GM19463 (cell line): ENCODE results near the gene HAO1.
A peak's percentile ranks its signal among the peaks of the same experiment; 100 is the strongest.

Experiments
- ATAC-seq: cut with Tn5 transposase; IDR thresholded peaks from one replicate; pipeline ENCODE4 v1.9.1; 2021; ENCODE audit warnings: mild to moderate bottlenecking, moderate library complexity; ENCODE audit not compliant: unreplicated experiment

Gene HAO1

DNA sequence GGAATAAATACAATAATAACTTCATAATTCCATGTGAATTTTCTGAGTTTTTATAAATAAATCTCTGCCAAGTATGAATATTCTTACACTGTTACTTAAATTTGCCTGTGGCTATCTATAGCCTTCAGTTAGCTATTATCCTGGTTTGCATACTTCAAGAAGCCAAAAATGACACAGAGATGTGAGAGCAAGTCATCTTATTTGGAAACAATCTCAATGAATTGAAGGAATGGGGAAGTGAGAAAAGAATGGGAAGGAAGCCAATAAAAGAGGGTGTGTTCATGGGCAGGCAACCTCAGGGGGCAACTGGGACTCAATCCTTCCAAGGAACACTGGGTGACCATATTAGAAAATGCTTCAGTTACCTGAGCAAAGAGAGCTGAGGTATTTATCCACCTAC lies 9.9 kb downstream of the HAO1 start:
- no peak for ATAC-seq

GRCh38 chr20:7926767-7927166 lies 13.5 kb downstream of the HAO1 start:
- ATAC-seq = no peak

DNA sequence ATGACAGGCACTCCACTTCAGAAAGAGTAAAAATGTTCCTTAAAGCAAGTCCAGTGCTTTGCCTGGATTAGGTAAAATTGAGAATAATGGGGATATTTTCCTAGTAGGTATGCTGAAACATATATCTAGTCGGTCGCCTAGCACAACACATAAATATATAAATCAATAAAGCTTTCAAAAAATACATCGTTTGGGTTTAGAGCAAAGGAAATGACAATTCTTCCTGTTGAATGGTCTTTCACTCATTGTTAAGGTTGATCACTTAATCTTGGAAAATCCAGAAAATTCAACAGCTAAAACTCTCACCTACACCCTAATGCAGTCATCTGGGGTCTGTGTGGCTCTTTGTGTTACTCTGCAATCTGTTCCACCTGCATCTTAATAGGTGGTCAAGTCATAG lies 13.9 kb downstream of the HAO1 start:
- ATAC-seq = no peak

DNA sequence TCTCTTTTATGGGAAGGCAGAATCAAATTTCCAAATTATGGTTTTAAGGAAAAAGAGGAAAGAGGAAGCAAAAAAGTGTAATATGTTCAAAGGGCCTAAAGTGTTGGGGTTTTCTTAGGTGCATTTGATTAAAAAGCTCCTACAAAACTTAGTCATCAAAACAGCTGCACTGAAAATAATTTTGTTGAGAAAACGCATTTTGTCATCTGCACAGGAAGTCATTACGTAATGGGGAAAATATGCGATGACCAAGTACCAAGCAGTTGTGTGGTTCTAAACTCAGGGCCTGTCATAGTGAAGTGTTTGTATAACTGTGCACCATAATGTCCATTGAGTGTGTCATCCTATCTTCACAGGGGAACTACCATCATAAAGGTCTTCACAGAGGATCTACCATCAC lies 15.6 kb downstream of the HAO1 start:
- no peak for ATAC-seq

- ATAC-seq = no peak
These were observed 23.6 kb downstream of the HAO1 start for GRCh38 chr20:7916648-7917047.

- ATAC-seq = no peak
These were observed 27.7 kb downstream of the HAO1 start for GRCh38 chr20:7912551-7912950.

GRCh38 chr20:7911586-7912330 lies 28.5 kb downstream of the HAO1 start:
- ATAC-seq = no peak

- no peak for ATAC-seq
These were observed 31.4 kb downstream of the HAO1 start for GRCh38 chr20:7908905-7909304.

GRCh38 chr20:7903429-7903828 lies 36.8 kb downstream of the HAO1 start:
- no peak for ATAC-seq

- no peak for ATAC-seq
These were observed 37.4 kb downstream of the HAO1 start for GRCh38 chr20:7902879-7903278.

- no peak for ATAC-seq
These were observed 42.4 kb downstream of the HAO1 start for GRCh38 chr20:7897781-7898364.

GRCh38 chr20:7893014-7893730 lies 47.1 kb downstream of the HAO1 start:
- ATAC-seq = no peak

GRCh38 chr20:7891705-7892104 lies 48.6 kb downstream of the HAO1 start:
- no peak for ATAC-seq

GRCh38 chr20:7889736-7890135 lies 50.5 kb downstream of the HAO1 start:
- no peak for ATAC-seq

GRCh38 chr20:7883741-7884140 lies 56.5 kb downstream of the HAO1 start:
- no peak for ATAC-seq

GRCh38 chr20:7883309-7883708 lies 56.9 kb downstream of the HAO1 start:
- no peak for ATAC-seq

DNA sequence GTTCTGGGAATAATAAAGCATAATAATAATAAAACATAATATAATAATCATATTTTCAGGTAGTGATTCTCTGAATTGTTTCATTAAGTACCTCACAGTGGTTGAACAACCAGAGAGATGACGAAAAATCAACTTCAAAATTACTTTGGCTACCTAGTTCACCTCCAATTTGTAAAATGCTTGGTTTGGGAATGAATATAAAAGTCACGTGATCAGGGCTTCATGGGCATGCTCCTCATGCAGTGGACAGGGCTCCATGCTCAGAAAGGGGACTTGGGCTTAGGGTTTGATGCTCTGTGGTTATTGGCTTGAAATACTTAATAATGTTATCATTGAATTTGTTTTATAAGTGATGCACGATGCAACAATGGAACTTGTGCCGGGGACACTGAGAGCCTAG lies 58.2 kb downstream of the HAO1 start:
- ATAC-seq = no peak

- ATAC-seq = no peak
These were observed 58.7 kb downstream of the HAO1 start for GRCh38 chr20:7881551-7881950.

GRCh38 chr20:7879883-7880282 lies 60.4 kb downstream of the HAO1 start:
- ATAC-seq = peak; percentile 75

DNA sequence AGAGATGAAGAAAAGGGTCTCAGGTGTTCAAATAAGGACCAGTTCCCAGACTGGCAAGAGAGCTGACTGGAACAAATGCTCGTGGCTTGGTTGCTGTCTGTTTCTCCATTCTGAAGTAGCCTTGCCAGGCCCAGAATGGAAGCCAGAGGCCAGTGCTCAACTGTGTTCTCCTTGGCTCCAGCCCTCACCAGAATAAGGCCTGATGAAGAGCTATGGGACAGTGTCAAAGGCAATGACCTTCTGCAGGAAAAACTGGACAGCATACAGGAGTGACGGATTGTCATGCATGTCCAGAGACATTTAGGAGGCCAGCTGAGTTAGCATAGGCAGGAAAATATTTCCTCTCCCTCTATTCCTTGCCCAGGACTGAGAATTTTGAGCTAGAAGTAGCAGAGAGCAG lies 72.2 kb downstream of the HAO1 start:
- no peak for ATAC-seq

DNA sequence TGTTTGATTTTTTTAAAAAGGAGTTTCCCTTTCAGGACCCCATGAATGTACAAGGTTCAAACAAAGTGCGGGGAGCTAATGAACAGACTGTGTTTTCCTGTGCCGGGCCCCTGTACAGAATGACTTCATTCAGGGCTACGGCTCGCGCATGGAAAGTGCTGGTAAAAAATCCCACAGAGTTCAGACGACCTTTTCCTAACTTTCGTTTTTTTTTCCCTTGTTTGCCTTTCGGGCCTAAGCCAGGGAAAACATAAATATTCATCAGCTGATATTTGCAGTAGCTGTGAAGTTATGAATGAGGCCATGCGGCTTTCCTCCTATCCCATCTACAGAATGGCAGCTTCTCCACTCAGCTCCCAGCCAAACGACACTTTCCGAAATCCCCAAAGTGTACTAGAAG lies 74.0 kb downstream of the HAO1 start:
- ATAC-seq = no peak

GRCh38 chr20:7859356-7859802 lies 80.9 kb downstream of the HAO1 start:
- ATAC-seq = peak; percentile 76
